SK-N-SH (cell line): ENCODE results near the gene C5orf24. TPM values are rescaled to one million over a fixed set of nuclear protein-coding genes. Genes with fewer than 3 reads are reported as not detected.

Source experiments
- CTCF ChIA-PET: fragments of 300-600, 350-600 bp; formaldehyde crosslinking; extraction: SDS; loops from one replicate; lab custom pipeline; 2021; lab: Yijun Ruan, JAX
- POLR2A ChIA-PET: fragments of 350-600 bp; sonication (Branson Sonifier 250); formaldehyde crosslinking; extraction: SDS; loops from one replicate; lab custom pipeline; 2020; ENCODE audit warnings: antibody characterized with exemption, inconsistent platforms; lab: Yijun Ruan, JAX
- DNase-seq: peaks from one replicate; pipeline ENCODE4 v3.0.0; 2012
- H2AFZ ChIP-seq: fragments of 200-600 bp; sonication (generic); 2 replicates; pipeline ENCODE4 v1.8.1; 2016; ENCODE audit warnings: antibody characterized with exemption, mild to moderate bottlenecking, low read depth
- H3F3A ChIP-seq: fragments of 200-600 bp; sonication (generic); replicated peaks from 2 replicates; pipeline ENCODE3; 2016; ENCODE audit warnings: antibody characterized with exemption, mild to moderate bottlenecking; ENCODE audit not compliant: insufficient read depth
- H3K27ac ChIP-seq, 2 experiments: fragments of 200-500 bp in 1 of 2; fragments of 200-600 bp in 1 of 2; sonication (Bioruptor generic) in 1 of 2; sonication (generic), shearing (Covaris generic) in 1 of 2; 2 replicates each; pipeline versions ENCODE4 v1.5.1 to v1.6.1; 2014 to 2016; ENCODE audit warnings: low read depth in 2 of 2, inconsistent platforms in 1 of 2, low read length in 1 of 2, mild to moderate bottlenecking in 1 of 2, mixed read lengths in 1 of 2
- H3K27me3 ChIP-seq: fragments of 200-600 bp; sonication (generic), shearing (Covaris generic); 2 replicates; pipeline ENCODE4 v1.6.1; 2016; ENCODE audit warnings: mixed run types; ENCODE audit not compliant: insufficient read depth
- H3K36me3 ChIP-seq, 2 experiments: fragments of 200-500 bp in 1 of 2; fragments of 200-600 bp in 1 of 2; sonication (Bioruptor generic) in 1 of 2; sonication (generic) in 1 of 2; replicated peaks in 1 of 2; 2 replicates each; pipeline versions ENCODE3 to v1.5.1; 2014 to 2016; ENCODE audit warnings: low read length in 1 of 2, mild to moderate bottlenecking in 1 of 2; ENCODE audit not compliant: insufficient read depth in 2 of 2, control insufficient read depth in 1 of 2
- H3K4me1 ChIP-seq, 2 experiments: fragments of 200-500 bp in 1 of 2; fragments of 200-600 bp in 1 of 2; sonication (Bioruptor generic) in 1 of 2; sonication (generic), shearing (Covaris generic) in 1 of 2; 2 replicates each; pipeline versions ENCODE4 v1.5.1 to v1.6.1; 2014 to 2016; ENCODE audit warnings: low read depth in 1 of 2, low read length in 1 of 2, mixed run types in 1 of 2; ENCODE audit not compliant: insufficient read depth in 2 of 2, control insufficient read depth in 1 of 2
- H3K4me2 ChIP-seq: fragments of 200-600 bp; sonication (generic), shearing (Covaris generic); 2 replicates; pipeline ENCODE4 v1.6.1; 2017; ENCODE audit warnings: mixed run types
- H3K4me3 ChIP-seq, 2 experiments: fragments of 200-500 bp in 1 of 2; fragments of 200-600 bp in 1 of 2; sonication (Bioruptor generic) in 1 of 2; sonication (generic), shearing (Covaris generic) in 1 of 2; 2 replicates each; pipeline versions ENCODE4 v1.5.1 to v1.8.1; 2014 to 2016; ENCODE audit warnings: low read depth in 2 of 2, inconsistent platforms in 1 of 2, low read length in 1 of 2, mild to moderate bottlenecking in 1 of 2, mixed read lengths in 1 of 2, moderate library complexity in 1 of 2
- H3K79me2 ChIP-seq: fragments of 200-600 bp; sonication (generic); 2 replicates; pipeline ENCODE4 v1.8.1; 2017; ENCODE audit warnings: mild to moderate bottlenecking; ENCODE audit not compliant: insufficient read depth
- H3K9ac ChIP-seq: fragments of 200-600 bp; sonication (generic); 2 replicates; pipeline ENCODE4 v1.6.1; 2017; ENCODE audit warnings: mixed run types
- H3K9me2 ChIP-seq: fragments of 200-600 bp; sonication (generic); 2 replicates; pipeline ENCODE4 v1.6.1; 2017; ENCODE audit warnings: mixed run types
- H3K9me3 ChIP-seq: fragments of 200-600 bp; sonication (generic); 2 replicates; pipeline ENCODE4 v1.6.1; 2017; ENCODE audit warnings: mixed run types, mild to moderate bottlenecking, moderate library complexity
- H4K20me1 ChIP-seq: fragments of 200-600 bp; sonication (generic); 2 replicates; pipeline ENCODE4 v1.6.1; 2017; ENCODE audit warnings: mild to moderate bottlenecking, mixed run types; ENCODE audit not compliant: insufficient read depth
- CHD2 ChIP-seq: fragments of 150-350 bp; IDR thresholded peaks from 2 replicates; pipeline ENCODE4 v1.6.1; 2018; ENCODE audit warnings: low read length; ENCODE audit not compliant: partially characterized antibody
- EP300 ChIP-seq, 2 experiments: IDR thresholded peaks; 2 replicates each; pipeline versions ENCODE4 v1.4.0 to v1.6.1; 2012; ENCODE audit warnings: borderline replicate concordance in 1 of 2, low read depth in 1 of 2, low read length in 1 of 2
- EZH2phosphoT487 ChIP-seq: fragments of 200-600 bp; sonication (generic); IDR thresholded peaks from 2 replicates; pipeline ENCODE4 v1.6.1; 2017; ENCODE audit warnings: low read depth, mixed run types, mild to moderate bottlenecking, antibody characterized with exemption, moderate library complexity, borderline replicate concordance
- FOSL2 ChIP-seq: IDR thresholded peaks from 2 replicates; pipeline ENCODE4 v1.4.0; 2012; ENCODE audit warnings: low read depth, mild to moderate bottlenecking, moderate library complexity, borderline replicate concordance
- FOXJ3 ChIP-seq: sonication (generic); formaldehyde crosslinking; IDR thresholded peaks from 2 replicates; pipeline ENCODE4 v1.5.1; 2020; ENCODE audit warnings: mild to moderate bottlenecking, missing genetic modification reagents
- FOXM1 ChIP-seq: IDR thresholded peaks from 2 replicates; pipeline ENCODE4 v1.4.0; 2012; ENCODE audit warnings: low read depth, mild to moderate bottlenecking
- GABPA ChIP-seq: IDR thresholded peaks from 2 replicates; pipeline ENCODE4 v1.4.0; 2012; ENCODE audit warnings: low read depth, mild to moderate bottlenecking
- JUND ChIP-seq: IDR thresholded peaks from 2 replicates; pipeline ENCODE4 v1.4.0; 2012
- MEF2A ChIP-seq: IDR thresholded peaks from 2 replicates; pipeline ENCODE4 v1.4.0; 2012; ENCODE audit warnings: low read depth, borderline replicate concordance
- NFIC ChIP-seq: IDR thresholded peaks from 2 replicates; pipeline ENCODE4 v1.4.0; 2012; ENCODE audit warnings: borderline replicate concordance
- PBX3 ChIP-seq: IDR thresholded peaks from 2 replicates; pipeline ENCODE4; 2012
- POLR2AphosphoS5 ChIP-seq: IDR thresholded peaks from 2 replicates; pipeline ENCODE4 v1.6.1; 2012; ENCODE audit warnings: low read depth, low read length
- SIN3A ChIP-seq: IDR thresholded peaks from 2 replicates; pipeline ENCODE4 v1.6.1; 2012; ENCODE audit warnings: low read depth, mild to moderate bottlenecking, low read length, moderate library complexity, borderline replicate concordance
- TEAD4 ChIP-seq: IDR thresholded peaks from 2 replicates; pipeline ENCODE4 v1.4.0; 2012; ENCODE audit warnings: mild to moderate bottlenecking, borderline replicate concordance; ENCODE audit not compliant: insufficient read depth
- YY1 ChIP-seq: IDR thresholded peaks from 2 replicates; pipeline ENCODE4 v1.4.0; 2012; ENCODE audit warnings: low read depth, mild to moderate bottlenecking
- WGBS: methylation state at CpG from one replicate; pipeline ENCODE4 v1.1.6; 2017; ENCODE audit warnings: low lambda C conversion rate; 5-methylcytosine and 5-hydroxymethylcytosine counted together
- polyA plus RNA-seq, 3 experiments: library from polyadenylated mRNA; depleted of rRNA; stranded (reverse); fragments of >200 nt; gene quantifications; 2 replicates each; pipeline ENCODE4 v1.2.3, GENCODE V29; 2012
- TF ChIP-seq, protein P1 (sequence below): IDR thresholded peaks from 2 replicates; pipeline ENCODE4 v1.4.0; 2012; ENCODE audit warnings: low read depth, borderline replicate concordance
- TF ChIP-seq, protein P2 (sequence below): fragments of 150-350 bp; IDR thresholded peaks from 2 replicates; pipeline ENCODE4 v1.6.1; 2017; ENCODE audit warnings: antibody characterized with exemption, low read length, low read depth, borderline replicate concordance
- TF ChIP-seq, protein P3 (sequence below): IDR thresholded peaks from 2 replicates; pipeline ENCODE4 v1.4.0; 2012; ENCODE audit warnings: low read depth

C5orf24 gene
- polyA plus RNA-seq, 1 of the 3 experiments (the other 2 are of a cell fraction) = 21.8 TPM

DNA sequence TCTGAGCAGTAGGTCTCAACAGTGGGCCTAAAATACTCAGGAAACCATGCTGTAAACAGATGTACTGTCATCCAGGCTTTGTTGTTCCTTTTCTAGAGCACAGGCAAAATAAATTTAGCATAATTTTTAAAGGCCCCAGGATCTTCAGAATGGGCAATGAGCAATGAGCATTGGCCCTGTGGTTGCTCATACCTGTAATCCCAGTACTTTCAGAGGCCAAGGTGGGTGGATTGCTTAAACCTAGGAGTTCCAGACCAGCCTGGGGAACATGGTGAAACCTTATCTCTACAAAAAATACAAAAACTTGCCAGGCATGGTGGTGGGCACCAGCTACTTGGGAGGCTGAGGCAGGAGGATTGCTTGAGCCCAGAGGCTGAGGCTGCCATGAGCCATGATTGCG, 45.7 kb downstream of the C5orf24 start:
- no peak overlapping the region for H3K27ac ChIP-seq
- POLR2A ChIA-PET = no interaction called here
- WGBS = 100% methylated on average over 1 of the region's 1 CpG
- H3K9ac ChIP-seq = no peak overlapping the region
- H3K9me3 ChIP-seq = no peaks in the 10 kb centered on the region
- H3K79me2 ChIP-seq = peaks cover 28% of the 10 kb centered on the region
- no peak for TF ChIP-seq TEAD4
- TF ChIP-seq JUND = no peak
- TF ChIP-seq CHD2 = no peak
- TF ChIP-seq GABPA = no peak
- TF ChIP-seq FOXM1 = no peak
- H3K27me3 ChIP-seq = no peaks in the 10 kb centered on the region
- H3K9me2 ChIP-seq = no peaks in the 10 kb centered on the region
- DNase-seq = no peak
- CTCF ChIA-PET = interaction anchor here (1.4 kb wide), 1 partner anchor 14 kb away, joined by 9 read pairs; the partner anchor contains the start of gene PCBD2
- H3F3A ChIP-seq = no peaks in the 10 kb centered on the region
- H3K4me1 ChIP-seq = no peaks in the 10 kb centered on the region
- H3K36me3 ChIP-seq = peaks cover 11 to 19% of the 10 kb centered on the region in 2 experiments
- H4K20me1 ChIP-seq = no peaks in the 10 kb centered on the region
- no peak overlapping the region for H3K4me3 ChIP-seq
- H3K4me2 ChIP-seq = no peak overlapping the region
- H2AFZ ChIP-seq = no peak overlapping the region

DNA sequence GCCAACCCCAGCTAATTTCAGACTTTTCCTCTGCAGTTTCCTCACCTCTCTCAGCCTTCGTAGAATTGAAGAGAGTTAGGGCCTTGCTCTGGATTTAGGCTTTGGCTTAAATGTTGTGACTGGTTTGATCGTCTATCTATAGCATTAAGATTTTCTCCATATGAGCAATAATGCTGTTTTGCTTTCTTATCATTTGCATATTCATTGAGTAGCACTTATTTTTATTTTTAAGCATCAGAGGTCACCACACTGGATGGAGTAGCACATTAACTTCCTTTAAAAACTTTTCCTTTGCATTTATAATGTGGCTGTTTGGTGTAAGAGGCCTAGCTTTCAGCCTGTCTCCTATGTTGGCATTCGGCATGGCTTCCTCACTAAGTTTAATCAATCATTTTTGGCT, 46.5 kb downstream of the C5orf24 start:
- H3F3A ChIP-seq = no peaks in the 10 kb centered on the region
- no peaks in the 10 kb centered on the region for H3K9me3 ChIP-seq
- no peaks in the 10 kb centered on the region for H3K9me2 ChIP-seq
- H4K20me1 ChIP-seq = no peaks in the 10 kb centered on the region
- TF ChIP-seq FOSL2 (no peak), FOXJ3 (CRISPR knock-in tag) (no peak), GABPA (no peak), YY1 (no peak), SIN3A (no peak), PBX3 (no peak), NFIC (no peak), FOXM1 (no peak), EP300 (IDR thresholded peaks at IDR 0.05; ENCODE audit: borderline replicate concordance in 1 of 2, low read depth in 1 of 2, low read length in 1 of 2) (no peak), POLR2AphosphoS5 (no peak), EZH2phosphoT487 (no peak), MEF2A (no peak)
- TF ChIP-seq, protein P1, sequence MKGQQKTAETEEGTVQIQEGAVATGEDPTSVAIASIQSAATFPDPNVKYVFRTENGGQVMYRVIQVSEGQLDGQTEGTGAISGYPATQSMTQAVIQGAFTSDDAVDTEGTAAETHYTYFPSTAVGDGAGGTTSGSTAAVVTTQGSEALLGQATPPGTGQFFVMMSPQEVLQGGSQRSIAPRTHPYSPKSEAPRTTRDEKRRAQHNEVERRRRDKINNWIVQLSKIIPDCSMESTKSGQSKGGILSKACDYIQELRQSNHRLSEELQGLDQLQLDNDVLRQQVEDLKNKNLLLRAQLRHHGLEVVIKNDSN = no peak
- TF ChIP-seq, protein P2, sequence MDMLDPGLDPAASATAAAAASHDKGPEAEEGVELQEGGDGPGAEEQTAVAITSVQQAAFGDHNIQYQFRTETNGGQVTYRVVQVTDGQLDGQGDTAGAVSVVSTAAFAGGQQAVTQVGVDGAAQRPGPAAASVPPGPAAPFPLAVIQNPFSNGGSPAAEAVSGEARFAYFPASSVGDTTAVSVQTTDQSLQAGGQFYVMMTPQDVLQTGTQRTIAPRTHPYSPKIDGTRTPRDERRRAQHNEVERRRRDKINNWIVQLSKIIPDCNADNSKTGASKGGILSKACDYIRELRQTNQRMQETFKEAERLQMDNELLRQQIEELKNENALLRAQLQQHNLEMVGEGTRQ = no peak
- TF ChIP-seq, protein P3, sequence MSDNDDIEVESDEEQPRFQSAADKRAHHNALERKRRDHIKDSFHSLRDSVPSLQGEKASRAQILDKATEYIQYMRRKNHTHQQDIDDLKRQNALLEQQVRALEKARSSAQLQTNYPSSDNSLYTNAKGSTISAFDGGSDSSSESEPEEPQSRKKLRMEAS = no peak
- TF ChIP-seq, all 33 proteins: peak for 0
- ChIA-PET POLR2A (no interaction called here), CTCF (interaction anchor here (1.4 kb wide), 1 partner anchor 13 kb away, joined by 9 read pairs; the partner anchor contains the start of gene PCBD2)
- 96% methylated on average over 3 of the region's 3 CpGs for WGBS
- H3K4me3 ChIP-seq = no peak overlapping the region
- no peak overlapping the region for H3K27ac ChIP-seq
- no peak overlapping the region for H2AFZ ChIP-seq
- no peak overlapping the region for H3K4me2 ChIP-seq
- no peak overlapping the region for H3K9ac ChIP-seq
- no peaks in the 10 kb centered on the region for H3K4me1 ChIP-seq
- DNase-seq = no peak
- H3K79me2 ChIP-seq = peaks cover 24% of the 10 kb centered on the region
- H3K27me3 ChIP-seq = no peaks in the 10 kb centered on the region
- peaks cover 11 to 22% of the 10 kb centered on the region in 2 experiments for H3K36me3 ChIP-seq
